Activated naive CD4-positive, alpha-beta T cell treated with anti-CD3 and anti-CD28 coated beads, Interleukin-2, amount 50 U/mL, for 72 hours (primary cell): ENCODE measurements around the gene MSH2. TPM values are rescaled to one million over a fixed set of nuclear protein-coding genes. Genes with fewer than 3 reads are reported as not detected.
"Not testable (repeated sequence)": the region's sequence is repeated elsewhere in the genome, so short reads cannot be mapped to it uniquely, and the experiment has no call there.

Experiments
- ATAC-seq, 2 donors: fragments of 150-1000 bp; cut with Tn5 transposase; 2 replicates each; pipeline ENCODE4 v1.10.0; 2021; ENCODE audit warnings: mild to moderate bottlenecking in 2 of 2, moderate library complexity in 2 of 2
- DNase-seq, 2 donors: peaks; one replicate each; pipeline ENCODE4 v3.0.0; 2021 to 2022; ENCODE audit warnings: low spot score in 2 of 2
- H3K27ac Mint-ChIP-seq, 2 donors: one replicate each; pipeline ENCODE4 v1.8.0; 2022; ENCODE audit warnings: mild to moderate bottlenecking in 2 of 2, mixed read lengths in 2 of 2
- H3K36me3 Mint-ChIP-seq, 2 donors: one replicate each; pipeline ENCODE4 v1.8.0; 2022; ENCODE audit warnings: mixed read lengths in 2 of 2
- H3K9me3 Mint-ChIP-seq, 2 donors: one replicate each; pipeline ENCODE4 v1.8.0; 2022; ENCODE audit warnings: mixed read lengths in 2 of 2
- total RNA-seq, 2 donors: library from RNA; stranded (reverse); gene quantifications; one replicate each; pipeline ENCODE4 v1.2.3, GENCODE V29; 2022

Gene MSH2
- total RNA-seq, result 10 to 100 TPM; 56.0 to 57.2 TPM

- H3K9me3 Mint-ChIP-seq, result peaks cover 0 to 4% of the 10 kb centered on the region in 2 donors
- peaks cover 33 to 38% of the 10 kb centered on the region in 2 donors for H3K36me3 Mint-ChIP-seq
- ATAC-seq, result peak; percentile 93 to 95
- peak; percentile 87 to 95 for DNase-seq
- H3K27ac Mint-ChIP-seq, result peak within 1 kb of the TSS; percentile 93 to 97
Observed at GRCh38 chr2:47402805-47403608, at the start of gene MSH2. TSS of gene MSH2 (plus strand) at chr2:47403156. CDS start at chr2:47403192, 36 bp downstream.

- Mint-ChIP-seq H3K36me3 (no peaks in the 10 kb centered on the region), H3K9me3 (no peaks in the 10 kb centered on the region), H3K27ac (no peak overlapping the region)
- ATAC-seq (no peak), DNase-seq (no peak)
Observed at GRCh38 chr2:47354013-47354847, 48.7 kb upstream of the MSH2 start.

GRCh38 chr2:47354848-47355204 lies 48.1 kb upstream of the MSH2 start:
- Mint-ChIP-seq H3K9me3 (no peaks in the 10 kb centered on the region), H3K27ac (no peak overlapping the region)
- DNase-seq, result no peak

GRCh38 chr2:47357483-47357882 lies 45.5 kb upstream of the MSH2 start:
- no peak overlapping the region for H3K27ac Mint-ChIP-seq
- no peak for DNase-seq
- no peaks in the 10 kb centered on the region for H3K36me3 Mint-ChIP-seq
- no peaks in the 10 kb centered on the region for H3K9me3 Mint-ChIP-seq
- ATAC-seq, result no peak

More at GRCh38 chr2:47354848-47355204, 48.1 kb upstream of the MSH2 start:
- no peaks in the 10 kb centered on the region for H3K36me3 Mint-ChIP-seq
- no peak for ATAC-seq

GRCh38 chr2:47359375-47359868 lies 43.5 kb upstream of the MSH2 start:
- ATAC-seq (peak in 1 of 2 donors; percentile 26), DNase-seq (no peak)
- Mint-ChIP-seq H3K27ac (no peak overlapping the region), H3K9me3 (no peaks in the 10 kb centered on the region), H3K36me3 (no peaks in the 10 kb centered on the region)

- no peaks in the 10 kb centered on the region for H3K9me3 Mint-ChIP-seq
- DNase-seq, result no peak
- no peak for ATAC-seq
- no peak overlapping the region for H3K27ac Mint-ChIP-seq
- H3K36me3 Mint-ChIP-seq, result no peaks in the 10 kb centered on the region
Observed at GRCh38 chr2:47360283-47360682, 42.7 kb upstream of the MSH2 start.

GRCh38 chr2:47360927-47361326 lies 42.0 kb upstream of the MSH2 start:
- Mint-ChIP-seq H3K27ac (no peak overlapping the region), H3K36me3 (no peaks in the 10 kb centered on the region), H3K9me3 (no peaks in the 10 kb centered on the region)
- peak in 1 of 2 donors; percentile 96 for ATAC-seq
- no peak for DNase-seq

GRCh38 chr2:47361505-47362229 lies 41.3 kb upstream of the MSH2 start:
- not testable (repeated sequence) for H3K36me3 Mint-ChIP-seq, H3K27ac Mint-ChIP-seq, DNase-seq, ATAC-seq, H3K9me3 Mint-ChIP-seq

- Mint-ChIP-seq H3K27ac (no peak overlapping the region), H3K9me3 (no peaks in the 10 kb centered on the region), H3K36me3 (no peaks in the 10 kb centered on the region)
- ATAC-seq, result no peak
- DNase-seq, result no peak
Observed at GRCh38 chr2:47373747-47374146, 29.2 kb upstream of the MSH2 start.

- H3K36me3 Mint-ChIP-seq, result no peaks in the 10 kb centered on the region
- ATAC-seq (no peak), DNase-seq (no peak)
- no peak overlapping the region for H3K27ac Mint-ChIP-seq
- H3K9me3 Mint-ChIP-seq, result no peaks in the 10 kb centered on the region
Observed at GRCh38 chr2:47375307-47375706, 27.6 kb upstream of the MSH2 start.

- ATAC-seq (no peak), DNase-seq (no peak)
- Mint-ChIP-seq H3K9me3 (no peaks in the 10 kb centered on the region), H3K36me3 (no peaks in the 10 kb centered on the region), H3K27ac (no peak overlapping the region)
Observed at GRCh38 chr2:47379384-47379783, 23.6 kb upstream of the MSH2 start.

- no peaks in the 10 kb centered on the region for H3K9me3 Mint-ChIP-seq
- no peak for ATAC-seq
- no peaks in the 10 kb centered on the region for H3K36me3 Mint-ChIP-seq
- DNase-seq, result no peak
- no peak overlapping the region for H3K27ac Mint-ChIP-seq
Observed at GRCh38 chr2:47381408-47381807, 21.5 kb upstream of the MSH2 start.

GRCh38 chr2:47386551-47386950 lies 16.4 kb upstream of the MSH2 start:
- no peak for ATAC-seq
- Mint-ChIP-seq H3K27ac (no peak overlapping the region), H3K9me3 (no peaks in the 10 kb centered on the region), H3K36me3 (no peaks in the 10 kb centered on the region)
- no peak for DNase-seq

GRCh38 chr2:47388888-47389287 lies 14.1 kb upstream of the MSH2 start:
- ATAC-seq (peak in 1 of 2 donors; percentile 7), DNase-seq (no peak)
- Mint-ChIP-seq H3K9me3 (no peaks in the 10 kb centered on the region), H3K36me3 (no peaks in the 10 kb centered on the region), H3K27ac (no peak overlapping the region)

GRCh38 chr2:47389692-47390091 lies 13.3 kb upstream of the MSH2 start:
- DNase-seq, result no peak
- no peak overlapping the region for H3K27ac Mint-ChIP-seq
- H3K9me3 Mint-ChIP-seq, result no peaks in the 10 kb centered on the region
- no peaks in the 10 kb centered on the region for H3K36me3 Mint-ChIP-seq
- ATAC-seq, result no peak

GRCh38 chr2:47401789-47402554 lies 984 bp upstream of the MSH2 start:
- H3K27ac Mint-ChIP-seq, result peak overlapping the region in 1 of 2 donors; percentile 93
- peaks cover 27 to 29% of the 10 kb centered on the region in 2 donors for H3K36me3 Mint-ChIP-seq
- no peak for DNase-seq
- peaks cover 0 to 4% of the 10 kb centered on the region in 2 donors for H3K9me3 Mint-ChIP-seq
- ATAC-seq, result no peak
